Measurements from ENCODE around the gene PLEKHA3. TPM values are rescaled to one million over a fixed set of nuclear protein-coding genes. Genes with fewer than 3 reads are reported as not detected.

PLEKHA3 gene
- total and polyA plus RNA-seq, 2 donors (not counting 1 experiment from before 2014, with no cell fraction given) = 5.9 to 34.6 TPM

DNA sequence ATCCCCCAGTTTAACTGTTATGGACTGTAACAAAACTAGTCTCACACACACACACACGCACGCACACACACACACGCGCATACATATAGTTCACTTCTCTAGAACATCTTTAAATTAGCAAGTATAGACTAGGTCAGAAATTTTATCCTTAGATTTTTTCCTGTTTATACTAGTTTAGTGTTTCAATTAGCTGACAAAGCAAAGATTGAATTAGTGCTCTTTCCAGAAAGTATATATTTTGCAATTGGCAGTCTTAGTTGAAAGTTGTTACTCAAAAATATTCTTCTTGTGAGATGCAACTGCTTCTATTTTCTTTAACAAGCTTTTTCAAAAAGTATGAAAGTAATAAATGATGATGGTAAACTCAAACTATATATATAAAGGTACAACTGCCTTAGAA is 22.5 kb downstream of the PLEKHA3 start:
- H3K27ac ChIP-seq (ENCODE audit: insufficient read depth, low read length) = no peak overlapping the region
- DNase-seq (ENCODE audit: low read depth in 2 of 2) = no peak
- H3K27me3 ChIP-seq (ENCODE audit: control insufficient read depth, insufficient read depth, low read length) = no peaks in the 10 kb centered on the region
- H3K9ac ChIP-seq (ENCODE audit: insufficient read depth, low read length) = no peak overlapping the region
- H3K79me2 ChIP-seq (ENCODE audit: control insufficient read depth, insufficient read depth, low read length) = no peaks in the 10 kb centered on the region
- H3K4me1 ChIP-seq (ENCODE audit: control insufficient read depth, extremely low read depth, insufficient read depth, low read length) = no peaks in the 10 kb centered on the region
- no peaks in the 10 kb centered on the region for H4K20me1 ChIP-seq (ENCODE audit: control insufficient read depth, extremely low read depth, insufficient read depth, low read length)
- no peak for TF ChIP-seq EZH2 (IDR thresholded peaks at IDR 0.05; ENCODE audit: low read length, missing control alignments)
- TF ChIP-seq, protein P1, sequence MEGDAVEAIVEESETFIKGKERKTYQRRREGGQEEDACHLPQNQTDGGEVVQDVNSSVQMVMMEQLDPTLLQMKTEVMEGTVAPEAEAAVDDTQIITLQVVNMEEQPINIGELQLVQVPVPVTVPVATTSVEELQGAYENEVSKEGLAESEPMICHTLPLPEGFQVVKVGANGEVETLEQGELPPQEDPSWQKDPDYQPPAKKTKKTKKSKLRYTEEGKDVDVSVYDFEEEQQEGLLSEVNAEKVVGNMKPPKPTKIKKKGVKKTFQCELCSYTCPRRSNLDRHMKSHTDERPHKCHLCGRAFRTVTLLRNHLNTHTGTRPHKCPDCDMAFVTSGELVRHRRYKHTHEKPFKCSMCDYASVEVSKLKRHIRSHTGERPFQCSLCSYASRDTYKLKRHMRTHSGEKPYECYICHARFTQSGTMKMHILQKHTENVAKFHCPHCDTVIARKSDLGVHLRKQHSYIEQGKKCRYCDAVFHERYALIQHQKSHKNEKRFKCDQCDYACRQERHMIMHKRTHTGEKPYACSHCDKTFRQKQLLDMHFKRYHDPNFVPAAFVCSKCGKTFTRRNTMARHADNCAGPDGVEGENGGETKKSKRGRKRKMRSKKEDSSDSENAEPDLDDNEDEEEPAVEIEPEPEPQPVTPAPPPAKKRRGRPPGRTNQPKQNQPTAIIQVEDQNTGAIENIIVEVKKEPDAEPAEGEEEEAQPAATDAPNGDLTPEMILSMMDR (conservative IDR thresholded peaks at IDR 0.05 in 1 of 2, IDR thresholded peaks at IDR 0.05 in 1 of 2; ENCODE audit: low read depth in 1 of 2, low read length in 2 of 2) = no peak
- peaks cover 2% of the 10 kb centered on the region for H3K36me3 ChIP-seq (ENCODE audit: control insufficient read depth, insufficient read depth, low read length)
- H3K4me2 ChIP-seq (ENCODE audit: extremely low read depth, insufficient read depth, low read length) = no peak overlapping the region
- H3K9me3 ChIP-seq (ENCODE audit: control insufficient read depth, insufficient read depth, low read depth, low read length) = no peaks in the 10 kb centered on the region
- no peak overlapping the region for H3K4me3 ChIP-seq (replicated peaks in 1 of 4; ENCODE audit: control extremely low read depth in 1 of 4, insufficient read depth in 1 of 4, low read depth in 3 of 4, low read length in 4 of 4)
- no peak overlapping the region for H2AFZ ChIP-seq (ENCODE audit: low read length)

DNA sequence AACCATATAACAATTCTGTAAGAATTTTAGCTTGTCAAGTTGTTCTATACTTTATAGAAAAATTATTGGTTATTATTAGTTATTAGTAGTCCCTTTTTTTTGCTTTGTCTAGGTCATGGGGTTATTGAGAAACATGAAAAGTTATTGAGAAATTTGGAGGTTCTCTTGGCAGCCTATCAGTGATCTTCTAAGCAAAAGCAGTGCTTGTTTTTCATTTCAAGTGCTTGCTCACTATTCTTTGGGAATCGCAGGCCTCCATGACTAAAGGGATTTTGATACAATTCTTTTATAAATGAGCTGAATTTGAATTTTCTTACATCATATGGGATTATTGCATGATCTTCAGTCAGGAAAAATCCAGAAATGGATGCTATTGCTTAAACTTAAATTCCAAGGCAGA is 25.8 kb downstream of the PLEKHA3 start:
- DNase-seq (ENCODE audit: low read depth in 2 of 2) = peak in 1 of 2 donors; percentile 23
- no peaks in the 10 kb centered on the region for H3K27me3 ChIP-seq (ENCODE audit: control insufficient read depth, insufficient read depth, low read length)

DNA sequence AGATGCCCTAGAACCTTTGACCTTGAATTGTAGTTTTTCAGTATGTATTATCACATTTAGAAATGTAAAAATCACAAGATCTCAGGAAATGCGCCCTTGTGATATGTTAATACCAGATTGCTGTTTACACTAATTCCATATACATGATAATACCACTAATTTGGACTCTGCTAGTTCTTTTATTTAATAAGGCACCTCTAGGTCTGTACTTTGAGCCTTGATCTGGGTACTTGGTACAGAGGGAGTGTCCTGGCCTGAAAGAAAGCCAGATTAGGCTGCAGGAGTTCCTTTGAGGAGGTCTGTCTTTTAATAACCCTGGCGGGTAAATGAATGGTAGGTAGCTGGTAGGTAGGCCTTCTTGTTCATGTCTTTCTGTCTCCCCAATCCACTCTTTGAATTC is 26.3 kb downstream of the PLEKHA3 start:
- DNase-seq (ENCODE audit: low read depth in 2 of 2) = no peak
- no peak overlapping the region for H3K4me3 ChIP-seq (replicated peaks in 1 of 4; ENCODE audit: control extremely low read depth in 1 of 4, insufficient read depth in 1 of 4, low read depth in 3 of 4, low read length in 4 of 4)
- H4K20me1 ChIP-seq (ENCODE audit: control insufficient read depth, extremely low read depth, insufficient read depth, low read length) = no peaks in the 10 kb centered on the region
- no peaks in the 10 kb centered on the region for H3K9me3 ChIP-seq (ENCODE audit: control insufficient read depth, insufficient read depth, low read depth, low read length)
- H3K36me3 ChIP-seq (ENCODE audit: control insufficient read depth, insufficient read depth, low read length) = peaks cover 1% of the 10 kb centered on the region
- H3K79me2 ChIP-seq (ENCODE audit: control insufficient read depth, insufficient read depth, low read length) = no peaks in the 10 kb centered on the region
- no peaks in the 10 kb centered on the region for H3K4me1 ChIP-seq (ENCODE audit: control insufficient read depth, extremely low read depth, insufficient read depth, low read length)
- no peak overlapping the region for H3K27ac ChIP-seq (ENCODE audit: insufficient read depth, low read length)
- H3K27me3 ChIP-seq (ENCODE audit: control insufficient read depth, insufficient read depth, low read length) = no peaks in the 10 kb centered on the region
- TF ChIP-seq EZH2 (IDR thresholded peaks at IDR 0.05; ENCODE audit: low read length, missing control alignments) = no peak
- TF ChIP-seq, protein P1 (conservative IDR thresholded peaks at IDR 0.05 in 1 of 2, IDR thresholded peaks at IDR 0.05 in 1 of 2; ENCODE audit: low read depth in 1 of 2, low read length in 2 of 2) = no peak
- H2AFZ ChIP-seq (ENCODE audit: low read length) = no peak overlapping the region
- no peak overlapping the region for H3K4me2 ChIP-seq (ENCODE audit: extremely low read depth, insufficient read depth, low read length)
- H3K9ac ChIP-seq (ENCODE audit: insufficient read depth, low read length) = no peak overlapping the region

More for the DNA sequence above, 25.8 kb downstream of the PLEKHA3 start:
- Histone ChIP-seq H3K79me2 (ENCODE audit: control insufficient read depth, insufficient read depth, low read length) (no peaks in the 10 kb centered on the region), H3K9ac (ENCODE audit: insufficient read depth, low read length) (no peak overlapping the region), H3K9me3 (ENCODE audit: control insufficient read depth, insufficient read depth, low read depth, low read length) (no peaks in the 10 kb centered on the region), H3K4me1 (ENCODE audit: control insufficient read depth, extremely low read depth, insufficient read depth, low read length) (no peaks in the 10 kb centered on the region), H4K20me1 (ENCODE audit: control insufficient read depth, extremely low read depth, insufficient read depth, low read length) (no peaks in the 10 kb centered on the region), H3K4me2 (ENCODE audit: extremely low read depth, insufficient read depth, low read length) (no peak overlapping the region), H3K27ac (ENCODE audit: insufficient read depth, low read length) (no peak overlapping the region), H3K36me3 (ENCODE audit: control insufficient read depth, insufficient read depth, low read length) (peaks cover 2% of the 10 kb centered on the region), H3K4me3 (replicated peaks in 1 of 4; ENCODE audit: control extremely low read depth in 1 of 4, insufficient read depth in 1 of 4, low read depth in 3 of 4, low read length in 4 of 4) (no peak overlapping the region), H2AFZ (ENCODE audit: low read length) (no peak overlapping the region)
- TF ChIP-seq, protein P1 (conservative IDR thresholded peaks at IDR 0.05 in 1 of 2, IDR thresholded peaks at IDR 0.05 in 1 of 2; ENCODE audit: low read depth in 1 of 2, low read length in 2 of 2) = no peak
- no peak for TF ChIP-seq EZH2 (IDR thresholded peaks at IDR 0.05; ENCODE audit: low read length, missing control alignments)
